Cardiac muscle cell (in vitro differentiated cells and primary cell): ENCODE measurements around the gene TSPOAP1. TPM values are rescaled to one million over a fixed set of nuclear protein-coding genes. Genes with fewer than 3 reads are reported as not detected.

Experiments used
- DNase-seq, 2 donors: peaks; one replicate each; pipeline versions ENCODE4 v3.0.0 to v3.0.0-alpha.2; 2010 to 2017; ENCODE audit warnings: low read depth in 1 of 2, low spot score in 1 of 2
- H3K27ac ChIP-seq: fragments of 200-600 bp; sonication (generic); 2 replicates; pipeline ENCODE4 v1.5.1; 2016
- H3K27me3 ChIP-seq: fragments of 200-600 bp; sonication (generic); 2 replicates; pipeline ENCODE4 v1.6.0; 2016; ENCODE audit warnings: control low read depth
- H3K36me3 ChIP-seq: fragments of 200-600 bp; sonication (generic); 2 replicates; pipeline ENCODE4 v1.5.1; 2016; ENCODE audit warnings: control low read depth
- H3K4me1 ChIP-seq: fragments of 200-600 bp; sonication (generic); 2 replicates; pipeline ENCODE4 v1.8.1; 2017; ENCODE audit warnings: low read depth, mild to moderate bottlenecking, mixed run types
- H3K4me3 ChIP-seq: fragments of 200-600 bp; sonication (generic); 2 replicates; pipeline ENCODE4 v1.5.1; 2016; ENCODE audit warnings: mild to moderate bottlenecking
- H3K9me3 ChIP-seq: fragments of 200-600 bp; sonication (generic); 2 replicates; pipeline ENCODE4 v1.5.1; 2017; ENCODE audit warnings: low read depth, mild to moderate bottlenecking, control low read depth
- CTCF ChIP-seq: IDR thresholded peaks from 2 replicates; pipeline ENCODE4 v1.5.1; 2012; ENCODE audit warnings: low read depth, mild to moderate bottlenecking, low read length
- polyA plus RNA-seq: library from polyadenylated mRNA; unstranded; fragments of >200 nt; fragmentation: Nextera tagmentation; extraction: Ambion mirVana; gene quantifications from 2 replicates; pipeline ENCODE4 v1.2.1, GENCODE V29; 2016
- total RNA-seq: library from RNA; depleted of rRNA; stranded (reverse); fragments of >200 nt; gene quantifications from 2 replicates; pipeline ENCODE4 v1.2.3, GENCODE V29; 2016

Gene TSPOAP1
- total and polyA plus RNA-seq, 2 experiments from 2014 or later: 77.5 to 92.1 TPM

- Histone ChIP-seq H3K4me3 (peak overlapping the region; percentile 29), H3K27me3 (no peaks in the 10 kb centered on the region), H3K36me3 (no peaks in the 10 kb centered on the region), H3K27ac (no peak overlapping the region), H3K9me3 (no peaks in the 10 kb centered on the region), H3K4me1 (no peaks in the 10 kb centered on the region)
- no peak for DNase-seq
- TF ChIP-seq CTCF: no peak
These were observed 4.6 kb downstream of the TSPOAP1 start for GRCh38 chr17:58324056-58324408.

- no peaks in the 10 kb centered on the region for H3K9me3 ChIP-seq
- H3K4me3 ChIP-seq: peak overlapping the region; percentile 29
- H3K27ac ChIP-seq: no peak overlapping the region
- TF ChIP-seq CTCF: no peak
- H3K4me1 ChIP-seq: no peaks in the 10 kb centered on the region
- peak in 1 of 2 donors; percentile 14 for DNase-seq
- H3K36me3 ChIP-seq: no peaks in the 10 kb centered on the region
- H3K27me3 ChIP-seq: no peaks in the 10 kb centered on the region
These were observed 5.1 kb downstream of the TSPOAP1 start for GRCh38 chr17:58323366-58324055.

- H3K27me3 ChIP-seq: no peaks in the 10 kb centered on the region
- H3K27ac ChIP-seq: no peak overlapping the region
- H3K9me3 ChIP-seq: no peaks in the 10 kb centered on the region
- no peak overlapping the region for H3K4me3 ChIP-seq
- TF ChIP-seq CTCF: no peak
- DNase-seq: no peak
- H3K36me3 ChIP-seq: no peaks in the 10 kb centered on the region
- no peaks in the 10 kb centered on the region for H3K4me1 ChIP-seq
These were observed 5.9 kb downstream of the TSPOAP1 start for GRCh38 chr17:58322581-58323185.

GRCh38 chr17:58321571-58322525 lies 6.7 kb downstream of the TSPOAP1 start:
- no peak overlapping the region for H3K27ac ChIP-seq
- H3K4me3 ChIP-seq: no peak overlapping the region
- H3K27me3 ChIP-seq: no peaks in the 10 kb centered on the region
- no peaks in the 10 kb centered on the region for H3K36me3 ChIP-seq
- no peak for DNase-seq
- TF ChIP-seq CTCF: no peak
- no peaks in the 10 kb centered on the region for H3K4me1 ChIP-seq
- no peaks in the 10 kb centered on the region for H3K9me3 ChIP-seq

- no peaks in the 10 kb centered on the region for H3K4me1 ChIP-seq
- no peak for TF ChIP-seq CTCF
- no peaks in the 10 kb centered on the region for H3K36me3 ChIP-seq
- H3K27ac ChIP-seq: no peak overlapping the region
- H3K27me3 ChIP-seq: no peaks in the 10 kb centered on the region
- no peak overlapping the region for H3K4me3 ChIP-seq
- no peaks in the 10 kb centered on the region for H3K9me3 ChIP-seq
- no peak for DNase-seq
These were observed 7.8 kb downstream of the TSPOAP1 start for GRCh38 chr17:58320570-58321323.
